Neural crest cell (in vitro differentiated cells): Measurements from ENCODE around the gene BIRC3. TPM values are rescaled to one million over a fixed set of nuclear protein-coding genes. Genes with fewer than 3 reads are reported as not detected.
A peak's percentile ranks its signal among the peaks of the same experiment; 100 is the strongest.
"Not testable (repeated sequence)": the region's sequence is repeated elsewhere in the genome, so short reads cannot be mapped to it uniquely, and the experiment has no call there.

Experiments used
- DNase-seq: peaks from one replicate; pipeline ENCODE4 v3.0.0; 2021; ENCODE audit warnings: low read depth, mixed read lengths, low spot score
- H3K27ac Mint-ChIP-seq: one replicate; pipeline ENCODE4 v1.8.0; 2021; ENCODE audit warnings: mild to moderate bottlenecking, mixed read lengths; ENCODE audit not compliant: unreplicated experiment
- H3K27me3 Mint-ChIP-seq: 2 replicates; pipeline ENCODE4 v1.8.0; 2021; ENCODE audit warnings: low read depth, mild to moderate bottlenecking, mixed read lengths
- H3K36me3 Mint-ChIP-seq: 2 replicates; pipeline ENCODE4 v1.8.0; 2021; ENCODE audit warnings: low read depth, mild to moderate bottlenecking, mixed read lengths
- H3K4me1 Mint-ChIP-seq: 2 replicates; pipeline ENCODE4 v1.8.0; 2021; ENCODE audit warnings: mixed read lengths
- H3K4me3 Mint-ChIP-seq: one replicate; pipeline ENCODE4 v1.8.0; 2021; ENCODE audit warnings: mild to moderate bottlenecking, mixed read lengths
- H3K9me3 Mint-ChIP-seq: 2 replicates; pipeline ENCODE4 v1.8.0; 2021; ENCODE audit warnings: mixed read lengths
- CTCF ChIP-seq: fragments of 200-600 bp; sonication (generic); conservative IDR thresholded peaks from 2 replicates; pipeline ENCODE4 v1.5.0; 2021; ENCODE audit warnings: antibody characterized with exemption, mild to moderate bottlenecking
- total RNA-seq: library from RNA; stranded (reverse); gene quantifications from 2 replicates; pipeline ENCODE4 v1.2.1, GENCODE V29; 2021

BIRC3 gene
- total RNA-seq, 1 donor from 2014 or later, result 0.33 TPM

- TF ChIP-seq CTCF, result no peak
- no peaks in the 10 kb centered on the region for H3K36me3 Mint-ChIP-seq
- H3K27me3 Mint-ChIP-seq, result no peaks in the 10 kb centered on the region
- H3K27ac Mint-ChIP-seq, result no peak overlapping the region
- DNase-seq, result no peak
- no peaks in the 10 kb centered on the region for H3K9me3 Mint-ChIP-seq
- H3K4me1 Mint-ChIP-seq, result peaks cover 4% of the 10 kb centered on the region
- H3K4me3 Mint-ChIP-seq, result no peak overlapping the region
These were observed 21.3 kb downstream of the BIRC3 start for GRCh38 chr11:102338479-102339010.

GRCh38 chr11:102341311-102341710, 24.0 kb downstream of the BIRC3 start:
- not testable (repeated sequence) for H3K4me3 Mint-ChIP-seq, H3K27ac Mint-ChIP-seq, H3K36me3 Mint-ChIP-seq, H3K9me3 Mint-ChIP-seq, DNase-seq, H3K27me3 Mint-ChIP-seq
- H3K4me1 Mint-ChIP-seq, result peaks cover 12% of the 10 kb centered on the region

- Mint-ChIP-seq H3K4me3 (peak overlapping the region; percentile 39), H3K27ac (no peak overlapping the region), H3K4me1 (peaks cover 16% of the 10 kb centered on the region), H3K9me3 (no peaks in the 10 kb centered on the region), H3K27me3 (no peaks in the 10 kb centered on the region), H3K36me3 (no peaks in the 10 kb centered on the region)
- DNase-seq, result peak; percentile 80
- TF ChIP-seq CTCF, result peak; percentile 86
These were observed 24.6 kb downstream of the BIRC3 start for GRCh38 chr11:102341844-102342318.

GRCh38 chr11:102343809-102344208, 26.5 kb downstream of the BIRC3 start:
- Mint-ChIP-seq H3K27me3 (no peaks in the 10 kb centered on the region), H3K4me1 (peaks cover 28% of the 10 kb centered on the region), H3K9me3 (no peaks in the 10 kb centered on the region), H3K4me3 (peak overlapping the region; percentile 32), H3K27ac (no peak overlapping the region), H3K36me3 (no peaks in the 10 kb centered on the region)
- DNase-seq, result no peak
- TF ChIP-seq CTCF, result no peak

- no peak for DNase-seq
- H3K36me3 Mint-ChIP-seq, result no peaks in the 10 kb centered on the region
- no peak for TF ChIP-seq CTCF
- H3K9me3 Mint-ChIP-seq, result no peaks in the 10 kb centered on the region
- H3K27me3 Mint-ChIP-seq, result no peaks in the 10 kb centered on the region
- H3K27ac Mint-ChIP-seq, result peak overlapping the region; percentile 83
- peaks cover 41% of the 10 kb centered on the region for H3K4me1 Mint-ChIP-seq
- H3K4me3 Mint-ChIP-seq, result peak overlapping the region; percentile 91
These were observed 28.6 kb downstream of the BIRC3 start for GRCh38 chr11:102345904-102346303.

GRCh38 chr11:102346456-102346747, 29.1 kb downstream of the BIRC3 start:
- Mint-ChIP-seq H3K4me1 (peaks cover 41% of the 10 kb centered on the region), H3K9me3 (no peaks in the 10 kb centered on the region), H3K27ac (peak overlapping the region; percentile 83), H3K27me3 (no peaks in the 10 kb centered on the region), H3K4me3 (peak overlapping the region; percentile 91), H3K36me3 (no peaks in the 10 kb centered on the region)
- DNase-seq, result no peak
- no peak for TF ChIP-seq CTCF
